Suprapubic skin (tissue), 4 donors: ENCODE measurements around the gene ITM2C. TPM values are rescaled to one million over a fixed set of nuclear protein-coding genes. Genes with fewer than 3 reads are reported as not detected.

Source experiments
- DNase-seq, 2 donors: peaks; one replicate each; pipeline ENCODE4 v3.0.0-alpha.2; 2019; ENCODE audit warnings: low spot score in 2 of 2
- H3K27ac ChIP-seq: fragments of 200-600 bp; sonication (generic); one replicate; pipeline ENCODE4 v1.5.1; 2019
- H3K27me3 ChIP-seq: fragments of 200-600 bp; sonication (generic); one replicate; pipeline ENCODE4 v1.5.1; 2019
- H3K36me3 ChIP-seq: fragments of 200-600 bp; sonication (generic); one replicate; pipeline ENCODE4 v1.5.1; 2019
- H3K4me1 ChIP-seq: fragments of 200-600 bp; sonication (generic); one replicate; pipeline ENCODE4 v1.5.1; 2019
- H3K4me3 ChIP-seq: fragments of 200-600 bp; sonication (generic); one replicate; pipeline ENCODE4 v1.5.1; 2019; ENCODE audit warnings: mild to moderate bottlenecking
- H3K9me3 ChIP-seq: fragments of 200-600 bp; sonication (generic); one replicate; pipeline ENCODE4 v1.5.1; 2019
- EP300 ChIP-seq: sonication (generic); formaldehyde crosslinking; IDR thresholded peaks from one replicate; pipeline ENCODE4 v1.6.1; 2017; ENCODE audit warnings: antibody characterized with exemption
- POLR2A ChIP-seq, 2 donors: fragments of 450-650 bp; IDR thresholded peaks; one replicate each; pipeline ENCODE4 v1.6.1; 2017; ENCODE audit warnings: antibody characterized with exemption in 2 of 2, mild to moderate bottlenecking in 2 of 2, moderate library complexity in 2 of 2
- POLR2AphosphoS5 ChIP-seq, 3 donors: sonication (generic); formaldehyde crosslinking; IDR thresholded peaks; one replicate each; pipeline ENCODE4 v1.6.1; 2017; ENCODE audit warnings: antibody characterized with exemption in 3 of 3
- WGBS: methylation state at CpG from one replicate; pipeline ENCODE4 v1.1.5; 2018; 5-methylcytosine and 5-hydroxymethylcytosine counted together
- total RNA-seq, 4 donors: library from RNA; depleted of rRNA; stranded (reverse); fragments of >200 nt; gene quantifications; one replicate each; pipeline ENCODE4 v1.1.0, GENCODE V29; 2016
- TF ChIP-seq, protein P1 (sequence below), 2 donors: fragments of 200-600 bp in 1 of 2; fragments of 450-650 bp in 1 of 2; sonication (generic) in 1 of 2; IDR thresholded peaks; one replicate each; pipeline ENCODE4 v1.5.1; 2016 to 2019; ENCODE audit warnings: antibody characterized with exemption in 2 of 2, mild to moderate bottlenecking in 1 of 2, moderate library complexity in 1 of 2

The ITM2C gene
- total RNA-seq, 4 donors from 2014 or later: 9.0 to 17.9 (median 11.4) TPM

DNA sequence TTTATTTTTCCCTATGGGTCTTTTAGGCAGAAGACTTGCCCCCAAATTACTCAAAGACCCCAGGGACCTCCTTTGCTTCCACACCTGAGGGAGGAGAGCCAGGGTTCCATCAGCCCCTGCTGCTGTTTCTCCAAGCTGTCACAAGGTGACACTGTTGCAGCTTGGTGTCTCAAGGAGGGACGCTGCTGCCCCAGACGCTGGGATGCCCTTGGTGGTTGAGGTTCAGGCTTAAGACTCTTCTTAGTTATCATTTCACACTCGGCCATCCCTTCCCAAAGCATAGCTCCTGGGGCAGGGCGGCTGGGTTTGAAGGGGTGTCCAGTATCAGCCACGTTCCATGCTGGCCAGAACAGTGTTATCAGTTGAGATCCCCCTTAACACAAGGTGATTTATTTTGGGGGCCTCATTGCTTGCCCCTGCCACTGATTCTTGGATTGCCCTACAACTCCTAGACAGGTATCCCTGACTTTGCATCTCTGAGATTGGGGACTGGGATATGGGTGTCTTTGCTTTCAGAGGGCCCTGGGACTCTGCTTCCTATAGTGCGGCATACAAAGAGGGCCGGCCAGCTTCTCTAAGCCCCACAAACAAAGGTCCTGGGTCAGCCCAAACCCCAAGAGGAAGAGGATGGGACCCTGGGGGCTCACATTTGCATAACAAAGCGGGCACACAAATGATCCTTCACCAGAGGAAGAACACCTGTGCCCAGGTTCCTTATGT lies 37.6 kb downstream of the ITM2C start:
- peak in 1 of 2 donors; percentile 65 for DNase-seq
- Histone ChIP-seq H3K4me3 (no peak overlapping the region), H3K27ac (no peak overlapping the region), H3K36me3 (no peaks in the 10 kb centered on the region), H3K4me1 (no peaks in the 10 kb centered on the region), H3K27me3 (peaks cover 23% of the 10 kb centered on the region), H3K9me3 (no peaks in the 10 kb centered on the region)
- 35% methylated on average over 7 of the region's 8 CpGs for WGBS
- TF ChIP-seq EP300: no peak
- TF ChIP-seq, protein P1, sequence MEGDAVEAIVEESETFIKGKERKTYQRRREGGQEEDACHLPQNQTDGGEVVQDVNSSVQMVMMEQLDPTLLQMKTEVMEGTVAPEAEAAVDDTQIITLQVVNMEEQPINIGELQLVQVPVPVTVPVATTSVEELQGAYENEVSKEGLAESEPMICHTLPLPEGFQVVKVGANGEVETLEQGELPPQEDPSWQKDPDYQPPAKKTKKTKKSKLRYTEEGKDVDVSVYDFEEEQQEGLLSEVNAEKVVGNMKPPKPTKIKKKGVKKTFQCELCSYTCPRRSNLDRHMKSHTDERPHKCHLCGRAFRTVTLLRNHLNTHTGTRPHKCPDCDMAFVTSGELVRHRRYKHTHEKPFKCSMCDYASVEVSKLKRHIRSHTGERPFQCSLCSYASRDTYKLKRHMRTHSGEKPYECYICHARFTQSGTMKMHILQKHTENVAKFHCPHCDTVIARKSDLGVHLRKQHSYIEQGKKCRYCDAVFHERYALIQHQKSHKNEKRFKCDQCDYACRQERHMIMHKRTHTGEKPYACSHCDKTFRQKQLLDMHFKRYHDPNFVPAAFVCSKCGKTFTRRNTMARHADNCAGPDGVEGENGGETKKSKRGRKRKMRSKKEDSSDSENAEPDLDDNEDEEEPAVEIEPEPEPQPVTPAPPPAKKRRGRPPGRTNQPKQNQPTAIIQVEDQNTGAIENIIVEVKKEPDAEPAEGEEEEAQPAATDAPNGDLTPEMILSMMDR (IDR thresholded peaks at IDR 0.05): peak in 1 of 2 donors; percentile 56
- TF ChIP-seq POLR2AphosphoS5 (IDR thresholded peaks at IDR 0.05): no peak
- TF ChIP-seq POLR2A (IDR thresholded peaks at IDR 0.05): no peak

DNA sequence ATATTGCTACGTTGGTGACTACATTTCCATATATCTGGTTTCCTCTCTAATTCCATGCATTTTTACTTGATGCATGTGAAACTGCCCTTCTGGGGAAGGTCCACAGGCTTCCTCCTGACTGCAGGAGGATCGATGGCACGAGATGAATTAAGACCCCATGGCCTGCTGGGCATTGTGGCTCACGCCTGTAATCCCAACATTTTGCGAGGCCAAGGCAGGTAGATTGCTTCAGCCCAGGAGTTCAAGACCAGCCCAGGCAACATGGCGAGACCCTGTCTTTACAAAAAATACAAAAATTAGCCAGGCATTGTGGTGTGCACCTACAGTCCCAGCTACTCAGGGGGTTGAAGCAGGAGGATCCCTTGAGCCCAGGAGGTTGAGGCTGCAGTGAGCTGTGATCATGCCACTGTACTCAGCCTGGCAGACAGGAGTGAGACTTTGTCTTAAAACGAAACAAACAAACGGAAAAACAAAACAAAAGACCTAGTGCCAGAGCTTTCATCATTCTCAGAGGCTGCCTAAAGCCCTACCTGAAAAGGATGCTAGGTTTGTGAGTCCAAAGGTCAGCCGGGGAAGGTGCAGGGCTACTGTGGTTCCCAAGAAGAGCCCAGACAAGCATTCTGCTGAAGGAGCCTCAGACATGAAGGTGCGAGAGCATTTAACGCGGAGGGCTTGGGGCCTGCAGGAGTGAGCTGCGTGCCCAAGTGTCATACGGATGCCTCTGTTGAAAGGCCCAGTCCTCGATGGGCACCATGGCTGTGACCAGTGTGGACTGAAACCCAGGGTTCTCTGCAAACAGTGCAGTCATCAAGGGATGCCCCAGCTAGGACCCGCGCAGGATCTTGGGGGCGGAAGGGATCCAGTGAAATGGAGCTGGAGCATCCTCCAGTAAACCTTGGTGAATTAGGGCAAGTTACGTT lies 38.7 kb downstream of the ITM2C start:
- TF ChIP-seq POLR2AphosphoS5 (IDR thresholded peaks at IDR 0.05): no peak
- no peak for TF ChIP-seq POLR2A (IDR thresholded peaks at IDR 0.05)
- TF ChIP-seq EP300: no peak
- TF ChIP-seq, protein P1 (IDR thresholded peaks at IDR 0.05): no peak
- H3K27ac ChIP-seq: no peak overlapping the region
- no peaks in the 10 kb centered on the region for H3K36me3 ChIP-seq
- no peaks in the 10 kb centered on the region for H3K9me3 ChIP-seq
- H3K27me3 ChIP-seq: peaks cover 17% of the 10 kb centered on the region
- peak in 1 of 2 donors; percentile 64 for DNase-seq
- H3K4me1 ChIP-seq: no peaks in the 10 kb centered on the region
- H3K4me3 ChIP-seq: no peak overlapping the region
- 90% methylated on average over 19 of the region's 19 CpGs for WGBS

DNA sequence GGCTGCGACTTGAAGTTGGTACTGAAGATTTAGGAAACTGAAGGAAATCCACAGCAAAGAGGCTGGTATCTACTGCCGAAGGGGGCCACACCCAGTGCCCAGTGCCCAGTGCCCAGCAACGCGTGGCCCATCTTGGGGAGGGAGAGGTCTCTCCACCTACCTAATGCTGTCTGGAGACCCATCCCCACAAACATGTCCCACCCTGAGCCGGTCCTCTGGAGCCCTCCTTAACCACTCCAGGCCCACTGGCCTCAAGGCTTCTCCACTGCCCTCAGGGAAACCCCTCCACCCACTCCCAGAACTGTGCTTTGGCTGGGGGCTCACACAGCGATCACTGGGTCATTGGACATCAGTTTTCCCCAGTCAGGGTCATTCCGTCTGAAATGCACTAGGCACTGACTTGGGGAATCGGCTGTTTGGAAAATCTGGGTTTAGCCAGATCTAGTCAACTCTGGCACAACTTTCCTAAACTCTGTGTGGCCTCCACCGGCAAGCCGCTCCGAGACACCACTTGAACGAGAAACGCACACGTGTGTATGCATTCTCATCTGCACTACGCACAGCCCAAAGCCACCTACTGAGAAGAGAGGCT lies 40.2 kb downstream of the ITM2C start:
- Histone ChIP-seq H3K4me3 (no peak overlapping the region), H3K36me3 (no peaks in the 10 kb centered on the region), H3K27ac (no peak overlapping the region), H3K9me3 (no peaks in the 10 kb centered on the region), H3K27me3 (peaks cover 16% of the 10 kb centered on the region), H3K4me1 (no peaks in the 10 kb centered on the region)
- TF ChIP-seq POLR2AphosphoS5 (IDR thresholded peaks at IDR 0.05) (no peak), EP300 (no peak), POLR2A (IDR thresholded peaks at IDR 0.05) (no peak)
- TF ChIP-seq, protein P1 (IDR thresholded peaks at IDR 0.05): no peak
- peak; percentile 26 to 57 for DNase-seq
- 66% methylated on average over 15 of the region's 15 CpGs for WGBS

DNA sequence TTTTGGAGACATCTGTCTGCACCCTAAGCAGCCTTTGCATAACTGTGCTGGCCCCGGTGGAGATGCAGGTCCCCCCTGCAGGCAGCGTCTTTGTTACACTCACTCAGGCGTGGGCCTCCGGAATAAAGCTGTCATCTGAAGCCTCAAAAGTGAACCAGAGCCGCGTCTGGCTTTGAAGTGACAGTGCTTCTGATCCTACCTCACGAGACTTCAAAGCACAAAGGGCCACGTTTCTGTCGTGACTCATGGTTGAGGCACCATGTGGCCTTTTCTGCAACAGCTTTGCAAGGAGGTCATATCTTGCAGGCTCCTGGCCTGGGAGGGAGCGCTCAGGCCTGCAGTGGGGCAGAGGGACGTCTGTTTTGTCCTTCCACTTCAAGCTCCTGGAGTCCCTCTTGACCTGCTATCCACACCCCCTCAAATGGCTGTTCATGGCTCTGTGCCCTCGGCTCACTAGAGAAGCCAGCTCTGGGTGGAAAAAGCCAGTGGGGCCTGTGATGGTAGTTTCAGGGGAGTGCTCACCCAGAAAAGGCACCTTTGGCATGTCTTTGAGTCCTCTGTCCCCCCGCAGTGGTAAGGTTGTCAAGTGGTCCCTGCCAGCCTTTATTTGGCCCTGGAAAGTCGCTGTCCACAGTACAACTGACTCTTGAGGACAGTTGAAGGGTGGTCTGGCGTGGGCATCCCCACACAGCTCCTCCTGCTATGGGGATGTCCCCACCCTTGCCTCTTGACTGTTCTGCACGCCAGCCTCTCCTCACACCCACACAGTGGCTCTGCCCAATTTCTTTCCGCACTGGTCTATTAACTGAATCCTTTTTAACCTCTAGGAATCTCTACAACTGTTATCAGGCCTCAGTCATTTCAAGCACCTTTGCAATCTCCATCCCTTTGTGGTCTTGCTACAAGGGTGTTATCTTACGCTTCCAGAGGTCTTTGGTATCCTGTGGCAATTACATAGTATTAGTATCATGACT lies 41.0 kb downstream of the ITM2C start:
- Histone ChIP-seq H3K4me1 (no peaks in the 10 kb centered on the region), H3K27me3 (peaks cover 8% of the 10 kb centered on the region), H3K9me3 (no peaks in the 10 kb centered on the region), H3K4me3 (no peak overlapping the region), H3K27ac (no peak overlapping the region), H3K36me3 (no peaks in the 10 kb centered on the region)
- WGBS: 71% methylated on average over 16 of the region's 18 CpGs
- no peak for TF ChIP-seq EP300
- TF ChIP-seq, protein P1 (IDR thresholded peaks at IDR 0.05): no peak
- no peak for TF ChIP-seq POLR2AphosphoS5 (IDR thresholded peaks at IDR 0.05)
- TF ChIP-seq POLR2A (IDR thresholded peaks at IDR 0.05): no peak
- DNase-seq: peak; percentile 52 to 69
